Activated CD4-positive, CD25-positive, alpha-beta regulatory T cell (primary cell): ENCODE results near the gene RNF17.

Source experiments
- DNase-seq, 4 experiments: peaks; one replicate each; lab custom pipeline; 2025; lab: John Stamatoyannopoulos, UW

RNF17 gene

GRCh38 chr13:24899601-24900000, 135.6 kb downstream of the RNF17 start:
- DNase-seq = no peak

- DNase-seq = no peak
Observed at GRCh38 chr13:24900507-24900906, 136.5 kb downstream of the RNF17 start.

- no peak for DNase-seq
Observed at GRCh38 chr13:24905242-24905641, 141.3 kb downstream of the RNF17 start.

- no peak for DNase-seq
Observed at GRCh38 chr13:24906268-24906667, 142.3 kb downstream of the RNF17 start.

GRCh38 chr13:24910502-24911132, 146.6 kb downstream of the RNF17 start:
- no peak for DNase-seq

GRCh38 chr13:24911133-24911908, 147.4 kb downstream of the RNF17 start:
- no peak for DNase-seq

GRCh38 chr13:24916464-24916863, 152.5 kb downstream of the RNF17 start:
- no peak for DNase-seq

GRCh38 chr13:24921003-24921402, 157.0 kb downstream of the RNF17 start:
- DNase-seq = no peak

GRCh38 chr13:24921881-24922280, 157.9 kb downstream of the RNF17 start:
- no peak for DNase-seq

GRCh38 chr13:24922387-24922744, 158.4 kb downstream of the RNF17 start:
- no peak for DNase-seq

- peak; percentile 83 to 94 (median 87) for DNase-seq
Observed at GRCh38 chr13:24922745-24923591, 159.0 kb downstream of the RNF17 start.

GRCh38 chr13:24925318-24926231, 161.6 kb downstream of the RNF17 start:
- no peak for DNase-seq

- DNase-seq = no peak
Observed at GRCh38 chr13:24927810-24928404, 163.9 kb downstream of the RNF17 start.

- no peak for DNase-seq
Observed at GRCh38 chr13:24929196-24929595, 165.2 kb downstream of the RNF17 start.
